ENCODE data around the gene C6orf89. TPM values are rescaled to one million over a fixed set of nuclear protein-coding genes. Genes with fewer than 3 reads are reported as not detected.

The C6orf89 gene
- total RNA-seq, 1 donor from 2014 or later = 32.3 TPM

GRCh38 chr6:36838896-36839748 is 46.6 kb upstream of the C6orf89 start, which contains the start of gene CPNE5:
TSS of gene CPNE5 (minus strand) at chr6:36839444. CDS start at chr6:36839377, 67 bp downstream.
- Mint-ChIP-seq H3K4me3 (peak within 1 kb of the TSS; percentile 84), H3K9me3 (no peaks in the 10 kb centered on the region), H3K4me1 (peaks cover 30% of the 10 kb centered on the region), H3K27me3 (ENCODE audit: low read depth) (peaks cover 64% of the 10 kb centered on the region), H3K36me3 (ENCODE audit: low read depth) (no peaks in the 10 kb centered on the region), H3K27ac (ENCODE audit: unreplicated experiment) (no peak within 1 kb of the TSS)
- DNase-seq (ENCODE audit: low read depth, low spot score) = no peak
- no peak for TF ChIP-seq CTCF (conservative IDR thresholded peaks at IDR 0.05)

- Mint-ChIP-seq H3K4me3 (peak overlapping the region; percentile 84), H3K9me3 (no peaks in the 10 kb centered on the region)
- peak; percentile 51 for DNase-seq (ENCODE audit: low read depth, low spot score)
These were observed 45.9 kb upstream of the C6orf89 start for GRCh38 chr6:36839749-36840431.

DNA sequence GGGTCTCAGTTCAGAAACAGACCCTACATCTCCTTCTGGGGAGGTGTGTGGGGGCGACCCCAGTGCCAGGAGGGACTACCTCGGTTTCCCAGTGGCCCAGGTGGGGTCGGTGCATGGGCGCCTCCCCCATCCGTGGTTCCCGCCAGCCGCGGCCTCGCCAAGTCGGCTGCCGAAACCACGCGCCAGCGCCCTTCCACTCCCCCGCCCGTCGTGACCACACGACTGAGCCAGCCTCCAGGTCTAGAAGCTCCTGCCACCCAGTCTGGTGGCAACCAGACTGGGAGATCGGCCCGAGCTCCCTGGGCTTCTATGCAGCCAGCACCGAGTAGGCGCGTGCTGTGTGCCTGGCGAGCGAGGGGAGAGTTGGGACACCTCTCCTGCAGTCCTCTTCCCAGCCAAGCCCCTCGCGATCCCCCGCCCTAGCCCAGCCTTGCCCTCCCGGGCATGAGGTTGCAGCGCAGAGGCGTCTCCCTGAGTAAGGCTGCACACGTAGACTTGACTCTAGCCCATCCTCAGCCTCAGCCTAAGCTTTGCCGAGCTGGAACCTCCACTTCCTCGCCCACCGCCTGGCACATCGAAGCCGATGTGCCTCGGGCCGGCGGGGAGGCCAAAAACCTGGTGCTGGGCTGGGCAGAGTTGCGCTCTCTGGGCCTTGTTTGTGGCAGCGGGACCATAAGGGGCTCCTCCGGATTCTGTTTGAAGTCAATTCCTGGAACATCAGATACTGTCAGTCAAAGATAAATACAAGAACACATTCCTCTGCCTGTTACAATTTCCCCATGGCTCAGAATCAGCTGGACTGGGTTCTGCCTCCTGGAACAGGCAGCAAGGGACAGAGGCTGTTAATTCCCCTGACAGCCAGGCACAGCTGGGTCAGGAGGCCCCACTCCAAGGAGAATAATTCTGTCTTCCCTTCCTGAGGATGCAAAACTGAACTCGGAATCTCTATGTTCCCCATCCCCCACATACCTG is 45.0 kb upstream of the C6orf89 start:
- no peaks in the 10 kb centered on the region for H3K36me3 Mint-ChIP-seq (ENCODE audit: low read depth)
- no peak for TF ChIP-seq CTCF (conservative IDR thresholded peaks at IDR 0.05)
- DNase-seq (ENCODE audit: low read depth, low spot score) = no peak
- H3K4me1 Mint-ChIP-seq = peaks cover 19% of the 10 kb centered on the region
- H3K27me3 Mint-ChIP-seq (ENCODE audit: low read depth) = peaks cover 54% of the 10 kb centered on the region
- no peaks in the 10 kb centered on the region for H3K9me3 Mint-ChIP-seq
- no peak overlapping the region for H3K27ac Mint-ChIP-seq (ENCODE audit: unreplicated experiment)
- H3K4me3 Mint-ChIP-seq = peak overlapping the region; percentile 84

More at GRCh38 chr6:36839749-36840431, 45.9 kb upstream of the C6orf89 start:
- Mint-ChIP-seq H3K4me1 (peaks cover 25% of the 10 kb centered on the region), H3K27me3 (ENCODE audit: low read depth) (peaks cover 61% of the 10 kb centered on the region), H3K36me3 (ENCODE audit: low read depth) (no peaks in the 10 kb centered on the region), H3K27ac (ENCODE audit: unreplicated experiment) (no peak overlapping the region)
- peak; percentile 42 for TF ChIP-seq CTCF (conservative IDR thresholded peaks at IDR 0.05)

GRCh38 chr6:36841756-36842155 is 44.0 kb upstream of the C6orf89 start:
- Mint-ChIP-seq H3K36me3 (ENCODE audit: low read depth) (no peaks in the 10 kb centered on the region), H3K4me3 (no peak overlapping the region), H3K4me1 (peaks cover 17% of the 10 kb centered on the region), H3K9me3 (no peaks in the 10 kb centered on the region), H3K27me3 (ENCODE audit: low read depth) (peaks cover 48% of the 10 kb centered on the region), H3K27ac (ENCODE audit: unreplicated experiment) (no peak overlapping the region)
- TF ChIP-seq CTCF (conservative IDR thresholded peaks at IDR 0.05) = no peak
- DNase-seq (ENCODE audit: low read depth, low spot score) = no peak

DNA sequence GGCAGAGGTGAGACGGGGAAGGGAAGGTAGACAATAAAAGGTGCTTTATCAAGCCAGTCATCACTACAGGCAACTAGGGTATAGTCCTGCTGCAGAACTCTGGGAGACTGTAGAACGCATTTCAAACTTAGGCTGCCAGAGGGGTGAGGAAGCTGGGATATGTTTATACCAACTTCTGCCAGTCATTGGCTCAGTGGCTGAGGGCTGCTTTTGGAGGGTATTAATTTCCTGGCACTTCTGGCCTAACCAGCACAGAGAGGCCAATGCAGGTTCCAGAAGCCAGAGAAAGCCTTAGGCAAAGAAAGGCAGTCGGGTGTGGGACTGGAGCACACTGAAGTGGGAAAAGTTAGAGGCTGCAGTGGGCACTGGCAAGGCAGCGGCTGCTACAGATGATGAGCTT is 42.6 kb upstream of the C6orf89 start:
- Mint-ChIP-seq H3K4me3 (peak overlapping the region; percentile 29), H3K9me3 (no peaks in the 10 kb centered on the region), H3K36me3 (ENCODE audit: low read depth) (no peaks in the 10 kb centered on the region), H3K4me1 (peaks cover 28% of the 10 kb centered on the region), H3K27me3 (ENCODE audit: low read depth) (peaks cover 34% of the 10 kb centered on the region), H3K27ac (ENCODE audit: unreplicated experiment) (no peak overlapping the region)
- no peak for TF ChIP-seq CTCF (conservative IDR thresholded peaks at IDR 0.05)
- DNase-seq (ENCODE audit: low read depth, low spot score) = no peak
